GM19351 (cell line): Measurements from ENCODE around the gene GLRA1.

Experiments used
- ATAC-seq: cut with Tn5 transposase; IDR thresholded peaks from one replicate; pipeline ENCODE4 v1.9.1; 2021; ENCODE audit warnings: mild to moderate bottlenecking, moderate library complexity; ENCODE audit not compliant: unreplicated experiment

Gene GLRA1

DNA sequence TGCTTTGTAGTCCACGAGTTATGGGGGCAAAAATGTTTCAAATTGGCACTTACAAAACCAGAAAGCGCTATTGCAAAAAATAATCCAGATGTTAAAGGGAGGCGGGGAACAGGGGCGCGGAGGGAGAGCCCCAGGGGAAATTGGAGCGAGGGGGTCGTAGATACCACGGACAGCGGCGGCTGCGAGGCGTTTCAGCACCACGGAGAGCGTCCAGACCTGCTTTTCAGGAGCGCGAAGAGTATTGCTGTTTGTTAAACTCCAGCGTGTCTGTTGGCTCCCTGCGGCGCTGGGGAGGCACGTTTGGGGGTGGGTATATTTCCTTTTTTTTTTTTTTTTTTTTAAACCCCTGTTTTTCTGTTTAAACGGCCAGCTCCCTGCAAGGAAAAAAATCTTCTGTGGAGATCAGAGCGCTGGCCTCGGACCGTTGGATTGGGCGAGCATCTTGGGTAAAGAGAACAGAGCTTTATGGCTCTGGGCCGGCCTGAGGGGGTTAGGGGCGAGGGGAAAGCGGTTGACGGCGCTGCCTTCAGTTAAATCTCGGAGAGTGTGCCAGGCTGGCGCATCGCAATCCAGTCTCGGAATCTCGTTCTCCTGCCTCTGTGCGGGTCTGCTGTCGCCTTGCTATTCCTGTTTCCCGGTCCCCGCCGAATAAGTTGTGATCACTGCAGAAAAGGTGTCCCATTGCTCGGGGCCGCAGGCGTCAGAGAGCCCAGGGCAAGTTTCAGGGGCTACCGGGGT lies at the start of gene GLRA1:
TSS of gene GLRA1 (minus strand) at position 288 of the 738 bp plus-strand sequence. CDS start 302 bp downstream, outside the sequence.
- peak; percentile 50 for ATAC-seq

DNA sequence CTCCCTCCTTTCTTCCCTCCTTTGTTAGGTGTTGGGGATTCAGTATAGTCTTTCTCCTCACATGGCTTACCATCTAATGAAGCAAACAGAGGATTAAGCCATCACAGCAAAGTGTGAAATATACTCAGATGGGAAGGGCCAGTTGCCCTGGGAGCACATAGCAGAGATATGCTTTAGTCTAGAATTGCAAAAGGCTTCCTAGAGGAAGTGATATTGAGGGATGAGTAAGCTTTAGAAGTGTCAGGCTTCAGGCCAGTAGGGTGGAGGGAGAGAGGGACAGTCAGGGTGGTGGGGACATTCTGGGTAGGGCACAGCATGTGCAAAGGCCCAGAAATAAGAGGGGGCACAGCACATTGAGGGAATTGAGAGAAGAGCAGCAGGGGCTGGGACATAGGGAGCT lies 46.2 kb upstream of the GLRA1 start:
- ATAC-seq = no peak

- no peak for ATAC-seq
These were observed 43.2 kb upstream of the GLRA1 start for GRCh38 chr5:151967865-151968264.

DNA sequence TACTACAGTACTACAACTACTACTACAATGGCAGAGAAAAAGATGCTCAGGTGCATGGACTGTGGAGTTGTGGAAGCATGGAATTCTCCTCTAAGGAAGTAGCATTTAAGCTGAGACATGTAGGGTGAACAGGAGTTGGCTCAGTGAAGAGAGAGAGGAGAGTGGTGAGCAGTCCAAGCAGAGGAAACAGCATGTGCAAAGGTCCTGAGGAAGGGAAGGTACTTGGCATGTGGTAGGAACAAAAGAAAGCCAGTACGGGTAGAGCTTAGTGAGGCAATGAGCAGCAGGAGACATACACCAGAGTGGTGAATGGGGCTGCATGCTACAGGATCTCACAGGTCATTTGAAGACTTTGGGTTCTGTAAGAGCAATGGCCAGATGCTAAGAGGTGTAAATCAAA lies 41.4 kb upstream of the GLRA1 start:
- no peak for ATAC-seq

- no peak for ATAC-seq
These were observed 39.8 kb upstream of the GLRA1 start for GRCh38 chr5:151964471-151964870.

- ATAC-seq = no peak
These were observed 36.9 kb upstream of the GLRA1 start for GRCh38 chr5:151961557-151961956.

DNA sequence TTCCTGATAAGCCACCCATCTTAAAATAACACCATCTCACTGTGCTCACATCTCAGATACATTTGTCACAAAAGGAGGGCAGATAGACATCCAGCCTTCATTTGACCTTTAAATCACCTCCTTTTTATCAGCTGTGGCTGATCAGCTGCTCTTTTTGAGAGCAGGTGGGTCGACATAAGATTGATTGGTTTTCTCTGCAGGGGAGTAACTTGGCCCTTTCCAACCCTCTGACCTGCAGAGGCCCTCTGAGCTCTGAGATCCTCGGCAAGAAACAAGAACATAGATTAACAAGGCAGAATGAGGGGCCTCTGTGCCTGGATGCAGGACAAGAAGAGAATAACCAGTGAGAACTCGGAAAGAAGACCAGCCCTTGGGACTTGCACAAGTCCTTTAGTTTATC lies 33.5 kb upstream of the GLRA1 start:
- no peak for ATAC-seq

- no peak for ATAC-seq
These were observed 32.1 kb upstream of the GLRA1 start for GRCh38 chr5:151956725-151957124.

GRCh38 chr5:151954255-151954654 lies 29.6 kb upstream of the GLRA1 start:
- ATAC-seq = no peak

- no peak for ATAC-seq
These were observed 29.2 kb upstream of the GLRA1 start for GRCh38 chr5:151953833-151954232.

GRCh38 chr5:151952238-151952637 lies 27.6 kb upstream of the GLRA1 start:
- ATAC-seq = no peak

- no peak for ATAC-seq
These were observed 26.1 kb upstream of the GLRA1 start for GRCh38 chr5:151950706-151951105.

DNA sequence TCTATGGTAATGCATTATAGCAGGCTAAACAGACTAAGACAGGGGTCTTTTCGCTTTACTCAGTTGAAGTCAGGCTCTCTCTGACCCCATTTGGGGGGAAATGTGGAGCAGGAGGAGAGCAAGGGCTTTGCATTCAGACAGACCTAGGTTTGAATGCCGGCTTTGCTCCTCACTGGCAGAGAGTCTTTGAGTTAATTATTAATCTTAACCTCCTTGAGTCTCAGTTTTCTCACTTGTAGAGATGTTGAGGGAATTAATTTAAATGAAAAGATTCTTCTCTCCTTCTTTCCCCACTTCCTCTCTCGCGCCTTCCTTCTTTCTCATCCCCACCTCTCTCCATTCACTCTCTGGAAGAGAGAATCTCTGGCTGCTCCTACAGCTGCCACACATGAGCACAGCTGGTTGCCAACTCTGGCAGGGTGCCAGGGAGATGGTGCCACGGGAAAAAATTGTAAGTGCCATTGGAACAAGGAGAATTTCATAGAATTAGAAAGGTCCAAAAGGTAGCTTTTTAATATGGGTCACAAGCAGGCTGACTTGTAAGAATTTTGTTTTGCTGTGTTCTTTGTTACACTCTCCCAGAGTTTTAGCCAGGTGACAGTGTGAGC lies 25.2 kb upstream of the GLRA1 start:
- no peak for ATAC-seq

- ATAC-seq = no peak
These were observed 24.5 kb upstream of the GLRA1 start for GRCh38 chr5:151949113-151949512.

GRCh38 chr5:151947931-151948608 lies 23.4 kb upstream of the GLRA1 start:
- no peak for ATAC-seq

DNA sequence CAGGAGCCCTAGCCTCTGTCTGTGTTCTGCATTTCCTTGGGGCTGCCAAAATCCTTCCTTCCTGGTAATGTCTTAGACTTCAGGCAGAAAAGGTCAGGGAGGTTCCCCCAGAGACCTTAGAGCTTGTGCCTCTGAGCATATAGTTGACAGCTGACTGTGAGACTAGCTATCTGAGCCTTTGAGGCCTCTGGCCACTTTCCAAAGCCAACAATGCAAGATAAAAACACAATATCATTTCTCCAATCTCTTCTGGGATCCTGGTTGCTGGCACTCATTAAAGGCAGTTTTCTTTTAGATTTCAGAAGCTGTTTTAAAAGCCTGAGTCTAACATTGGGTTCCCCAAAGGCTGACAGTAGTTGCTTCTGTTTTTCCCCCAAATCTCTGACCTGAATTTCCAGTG lies 13.2 kb upstream of the GLRA1 start:
- no peak for ATAC-seq

- ATAC-seq = no peak
These were observed 10.6 kb upstream of the GLRA1 start for GRCh38 chr5:151935135-151935695.

DNA sequence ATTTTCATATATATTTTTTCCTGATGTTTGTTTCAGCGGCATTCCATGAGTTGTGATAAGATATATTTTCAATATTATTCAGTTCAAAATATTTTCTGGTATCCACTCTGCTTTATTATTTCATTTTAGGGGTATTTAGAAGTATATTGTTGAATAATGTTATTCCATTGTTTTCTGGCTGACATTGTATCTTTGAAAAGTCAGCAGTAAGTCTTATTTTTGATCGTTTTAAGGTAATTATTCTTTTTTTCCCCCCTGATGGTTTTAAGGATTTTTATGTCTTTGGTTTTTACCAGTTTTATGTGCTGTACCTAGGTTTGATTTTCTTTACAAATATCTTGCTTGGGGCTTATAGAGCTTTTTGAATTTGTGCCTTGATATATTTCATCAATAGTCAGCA lies 6.6 kb upstream of the GLRA1 start:
- ATAC-seq = no peak

GRCh38 chr5:151926188-151926587 lies 1.5 kb upstream of the GLRA1 start:
- ATAC-seq = no peak

DNA sequence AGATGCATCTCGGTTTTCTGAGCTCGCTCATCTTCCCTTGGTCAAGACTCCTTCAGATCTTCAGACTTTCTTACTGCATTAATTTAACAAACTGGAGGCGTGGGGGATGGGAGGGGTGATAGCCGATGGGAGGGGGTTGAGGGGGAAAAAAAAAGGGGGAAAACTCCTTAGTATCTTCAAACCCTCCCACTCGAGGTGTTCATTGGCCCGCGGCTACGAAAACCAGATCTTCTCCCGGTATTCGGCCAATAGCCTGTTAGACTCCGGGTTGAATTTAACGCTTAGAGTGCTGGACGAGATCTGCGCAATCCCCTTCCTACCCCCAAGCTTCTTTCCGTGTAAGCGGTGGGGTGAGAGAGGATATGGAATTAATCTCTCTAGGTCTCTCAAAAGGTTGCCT lies 689 bp upstream of the GLRA1 start:
- ATAC-seq = no peak

DNA sequence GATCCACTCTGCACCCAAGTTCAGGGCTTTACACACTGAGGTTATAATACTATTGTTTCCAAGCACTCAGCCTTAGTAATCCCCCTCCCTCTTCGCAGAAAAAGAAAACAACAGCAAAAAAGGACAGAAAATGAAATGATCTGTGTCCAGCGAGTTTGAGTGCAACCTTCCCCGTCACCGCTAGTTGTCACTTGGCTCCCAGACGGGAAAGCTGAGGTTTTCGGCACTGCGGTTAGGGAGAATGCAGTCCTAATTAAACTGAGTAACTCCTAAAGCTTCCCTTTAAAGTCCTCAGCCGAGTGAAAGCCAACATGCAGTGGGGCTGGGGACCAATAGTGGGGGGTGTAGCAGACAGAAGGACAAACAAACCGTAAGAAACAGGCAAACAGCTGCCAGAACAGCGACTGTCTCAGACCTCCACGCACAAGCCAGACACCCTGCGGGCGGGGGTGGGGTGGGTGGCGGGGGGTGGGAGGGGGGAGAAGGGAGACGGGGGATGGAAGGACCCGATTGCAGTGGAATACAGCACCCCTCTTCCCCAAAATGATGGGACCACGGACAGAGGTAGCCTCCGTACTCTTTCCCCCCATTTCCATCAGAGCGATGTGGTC lies 680 bp downstream of the GLRA1 start:
- ATAC-seq = no peak
